Measurements from ENCODE around the gene TSHZ3.

The TSHZ3 gene

GRCh38 chr19:31389874-31390273 is 40.6 kb upstream of the TSHZ3 start:
- Mint-ChIP-seq H3K9me3 (no peaks in the 10 kb centered on the region), H3K4me3 (no peak overlapping the region), H3K4me1 (peaks cover 71% of the 10 kb centered on the region), H3K27me3 (ENCODE audit: low read depth, poor library complexity) (no peaks in the 10 kb centered on the region), H3K36me3 (ENCODE audit: low read depth) (no peaks in the 10 kb centered on the region), H3K27ac (no peak overlapping the region)
- no peak for DNase-seq
- no peak for TF ChIP-seq CTCF (IDR thresholded peaks at IDR 0.05)

- TF ChIP-seq CTCF (IDR thresholded peaks at IDR 0.05): no peak
- Mint-ChIP-seq H3K36me3 (ENCODE audit: low read depth) (no peaks in the 10 kb centered on the region), H3K4me3 (no peak overlapping the region), H3K27ac (peak overlapping the region; percentile 34), H3K4me1 (peaks cover 57% of the 10 kb centered on the region), H3K27me3 (ENCODE audit: low read depth, poor library complexity) (no peaks in the 10 kb centered on the region), H3K9me3 (no peaks in the 10 kb centered on the region)
- DNase-seq: no peak
These were observed 38.6 kb upstream of the TSHZ3 start for GRCh38 chr19:31387717-31388301.

GRCh38 chr19:31386806-31387205 is 37.6 kb upstream of the TSHZ3 start:
- Mint-ChIP-seq H3K36me3 (ENCODE audit: low read depth) (no peaks in the 10 kb centered on the region), H3K27me3 (ENCODE audit: low read depth, poor library complexity) (no peaks in the 10 kb centered on the region), H3K27ac (no peak overlapping the region), H3K4me1 (peaks cover 47% of the 10 kb centered on the region), H3K4me3 (no peak overlapping the region), H3K9me3 (no peaks in the 10 kb centered on the region)
- no peak for TF ChIP-seq CTCF (IDR thresholded peaks at IDR 0.05)
- no peak for DNase-seq

GRCh38 chr19:31385744-31386143 is 36.5 kb upstream of the TSHZ3 start:
- no peak for DNase-seq
- Mint-ChIP-seq H3K4me3 (no peak overlapping the region), H3K27me3 (ENCODE audit: low read depth, poor library complexity) (no peaks in the 10 kb centered on the region), H3K27ac (peak overlapping the region; percentile 83), H3K36me3 (ENCODE audit: low read depth) (no peaks in the 10 kb centered on the region), H3K9me3 (no peaks in the 10 kb centered on the region), H3K4me1 (peaks cover 37% of the 10 kb centered on the region)
- no peak for TF ChIP-seq CTCF (IDR thresholded peaks at IDR 0.05)

- no peak for TF ChIP-seq CTCF (IDR thresholded peaks at IDR 0.05)
- H3K4me3 Mint-ChIP-seq: no peak overlapping the region
- DNase-seq: no peak
- H3K36me3 Mint-ChIP-seq (ENCODE audit: low read depth): no peaks in the 10 kb centered on the region
- peaks cover 28% of the 10 kb centered on the region for H3K4me1 Mint-ChIP-seq
- no peak overlapping the region for H3K27ac Mint-ChIP-seq
- H3K9me3 Mint-ChIP-seq: no peaks in the 10 kb centered on the region
- no peaks in the 10 kb centered on the region for H3K27me3 Mint-ChIP-seq (ENCODE audit: low read depth, poor library complexity)
These were observed 34.3 kb upstream of the TSHZ3 start for GRCh38 chr19:31383553-31383952.

- Mint-ChIP-seq H3K9me3 (no peaks in the 10 kb centered on the region), H3K36me3 (ENCODE audit: low read depth) (no peaks in the 10 kb centered on the region), H3K27ac (no peak overlapping the region), H3K27me3 (ENCODE audit: low read depth, poor library complexity) (no peaks in the 10 kb centered on the region), H3K4me1 (peaks cover 4% of the 10 kb centered on the region), H3K4me3 (no peak overlapping the region)
- no peak for DNase-seq
- no peak for TF ChIP-seq CTCF (IDR thresholded peaks at IDR 0.05)
These were observed 31.6 kb upstream of the TSHZ3 start for GRCh38 chr19:31380854-31381253.
